ENCODE results near the gene IL18BP. TPM values are rescaled to one million over a fixed set of nuclear protein-coding genes. Genes with fewer than 3 reads are reported as not detected.

The IL18BP gene
- 1 to 10 TPM; 3.2 to 7.5 (median 4.7) TPM for total RNA-seq

GRCh38 chr11:71998649-71999310 lies at the start of gene IL18BP:
TSS of gene IL18BP (plus strand) at chr11:71998909. CDS start at chr11:71999985, 1,076 bp downstream.
- in situ Hi-C loops (cut with MboI; ENCODE audit: low pct_unique_long_range_greater_than_20kb in 2 of 9, low sequenced_read_pairs in 9 of 9, unreplicated experiment in 9 of 9), result no loop called here
- H3K27ac ChIP-seq, result no peak within 1 kb of the TSS
- peak in 1 of 8 experiments; percentile 3 for ATAC-seq (replicated peaks in 6 of 8)
- no peaks in the 10 kb centered on the region for H3K4me1 ChIP-seq (replicated peaks in 1 of 2)
- H3K4me3 ChIP-seq, result no peak within 1 kb of the TSS
- WGBS, 10 experiments, result 60 to 100% (median 90%) methylated on average over 1 to 6 of the region's 11 CpGs; no CpG with 5 or more reads in 3 of the 10 experiments

GRCh38 chr11:71949034-71949433 lies 49.7 kb upstream of the IL18BP start:
- H3K4me3 ChIP-seq, result no peak overlapping the region
- peaks cover 0 to 8% of the 10 kb centered on the region in 2 donors for H3K4me1 ChIP-seq (replicated peaks in 1 of 2)
- no peak for ATAC-seq (replicated peaks in 6 of 8)
- H3K27ac ChIP-seq, result no peak overlapping the region
- in situ Hi-C loops (cut with MboI; ENCODE audit: low pct_unique_long_range_greater_than_20kb in 2 of 9, low sequenced_read_pairs in 9 of 9, unreplicated experiment in 9 of 9), result no loop called here
- WGBS, 10 experiments, result 90 to 100% (median 96%) methylated on average over 2 to 5 of the region's 6 CpGs; no CpG with 5 or more reads in 6 of the 10 experiments

GRCh38 chr11:71951741-71952310 lies 46.9 kb upstream of the IL18BP start:
- H3K4me1 ChIP-seq (replicated peaks in 1 of 2), result peaks cover 0 to 8% of the 10 kb centered on the region in 2 donors
- in situ Hi-C loops (cut with MboI; ENCODE audit: low pct_unique_long_range_greater_than_20kb in 2 of 9, low sequenced_read_pairs in 9 of 9, unreplicated experiment in 9 of 9), result no loop called here
- H3K27ac ChIP-seq, result no peak overlapping the region
- 68 to 100% (median 92%) methylated on average over 1 to 4 of the region's 4 CpGs for WGBS, 10 experiments
- no peak overlapping the region for H3K4me3 ChIP-seq
- peak in 1 of 8 experiments; percentile 29 for ATAC-seq (replicated peaks in 6 of 8)

GRCh38 chr11:71955898-71956456 lies 42.7 kb upstream of the IL18BP start:
- in situ Hi-C loops (cut with MboI; ENCODE audit: low pct_unique_long_range_greater_than_20kb in 2 of 9, low sequenced_read_pairs in 9 of 9, unreplicated experiment in 9 of 9), result no loop called here
- Histone ChIP-seq H3K4me3 (no peak overlapping the region), H3K27ac (no peak overlapping the region), H3K4me1 (replicated peaks in 1 of 2) (no peaks in the 10 kb centered on the region)
- WGBS, 10 experiments, result 63 to 100% (median 93%) methylated on average over 2 to 3 of the region's 3 CpGs; no CpG with 5 or more reads in 6 of the 10 experiments
- no peak for ATAC-seq (replicated peaks in 6 of 8)

- H3K27ac ChIP-seq, result no peak overlapping the region
- WGBS, 10 experiments, result 0 to 100% (median 85%) methylated on average over 1 to 2 of the region's 2 CpGs; no CpG with 5 or more reads in 1 of the 10 experiments
- ATAC-seq (replicated peaks in 6 of 8), result peak in 2 of 8 experiments; percentile 23 to 34
Observed at GRCh38 chr11:71962428-71963038, 36.2 kb upstream of the IL18BP start.

GRCh38 chr11:71963468-71963867 lies 35.2 kb upstream of the IL18BP start:
- Histone ChIP-seq H3K4me3 (no peak overlapping the region), H3K4me1 (replicated peaks in 1 of 2) (no peaks in the 10 kb centered on the region), H3K27ac (no peak overlapping the region)
- no peak for ATAC-seq (replicated peaks in 6 of 8)
- WGBS, 10 experiments, result 80 to 100% (median 97%) methylated on average over 1 to 8 of the region's 8 CpGs
- in situ Hi-C loops (cut with MboI; ENCODE audit: low pct_unique_long_range_greater_than_20kb in 2 of 9, low sequenced_read_pairs in 9 of 9, unreplicated experiment in 9 of 9), result no loop called here

More at GRCh38 chr11:71962428-71963038, 36.2 kb upstream of the IL18BP start:
- in situ Hi-C loops (cut with MboI; ENCODE audit: low pct_unique_long_range_greater_than_20kb in 2 of 9, low sequenced_read_pairs in 9 of 9, unreplicated experiment in 9 of 9), result no loop called here
- Histone ChIP-seq H3K4me1 (replicated peaks in 1 of 2) (no peaks in the 10 kb centered on the region), H3K4me3 (no peak overlapping the region)

- 80 to 100% (median 100%) methylated on average over 1 to 4 of the region's 4 CpGs; no CpG with 5 or more reads in 5 of the 10 experiments for WGBS, 10 experiments
- no peak overlapping the region for H3K27ac ChIP-seq
- H3K4me1 ChIP-seq (replicated peaks in 1 of 2), result no peaks in the 10 kb centered on the region
- in situ Hi-C loops (cut with MboI; ENCODE audit: low pct_unique_long_range_greater_than_20kb in 2 of 9, low sequenced_read_pairs in 9 of 9, unreplicated experiment in 9 of 9), result no loop called here
- no peak overlapping the region for H3K4me3 ChIP-seq
- no peak for ATAC-seq (replicated peaks in 6 of 8)
Observed at GRCh38 chr11:71964641-71965040, 34.1 kb upstream of the IL18BP start.

GRCh38 chr11:71971680-71972079 lies 27.0 kb upstream of the IL18BP start:
- Histone ChIP-seq H3K27ac (no peak overlapping the region), H3K4me3 (no peak overlapping the region), H3K4me1 (replicated peaks in 1 of 2) (no peaks in the 10 kb centered on the region)
- ATAC-seq (replicated peaks in 6 of 8), result peak in 2 of 8 experiments; percentile 70 to 75
- 75 to 100% (median 100%) methylated on average over 1 to 2 of the region's 2 CpGs; no CpG with 5 or more reads in 1 of the 10 experiments for WGBS, 10 experiments
- in situ Hi-C loops (cut with MboI; ENCODE audit: low pct_unique_long_range_greater_than_20kb in 2 of 9, low sequenced_read_pairs in 9 of 9, unreplicated experiment in 9 of 9), result no loop called here

GRCh38 chr11:71976551-71976950 lies 22.2 kb upstream of the IL18BP start:
- ATAC-seq (replicated peaks in 6 of 8), result no peak
- 100% methylated on average over 1 to 3 of the region's 5 CpGs; no CpG with 5 or more reads in 7 of the 10 experiments for WGBS, 10 experiments
- Histone ChIP-seq H3K4me1 (replicated peaks in 1 of 2) (no peaks in the 10 kb centered on the region), H3K4me3 (no peak overlapping the region), H3K27ac (no peak overlapping the region)
- in situ Hi-C loops (cut with MboI; ENCODE audit: low pct_unique_long_range_greater_than_20kb in 2 of 9, low sequenced_read_pairs in 9 of 9, unreplicated experiment in 9 of 9), result no loop called here

- in situ Hi-C loops (cut with MboI; ENCODE audit: low pct_unique_long_range_greater_than_20kb in 2 of 9, low sequenced_read_pairs in 9 of 9, unreplicated experiment in 9 of 9), result no loop called here
- ATAC-seq (replicated peaks in 6 of 8), result no peak
- H3K4me1 ChIP-seq (replicated peaks in 1 of 2), result no peaks in the 10 kb centered on the region
Observed at GRCh38 chr11:71977090-71977489, 21.6 kb upstream of the IL18BP start.

GRCh38 chr11:71977743-71978418 lies 20.8 kb upstream of the IL18BP start:
- Histone ChIP-seq H3K4me3 (no peak overlapping the region), H3K27ac (no peak overlapping the region), H3K4me1 (replicated peaks in 1 of 2) (no peaks in the 10 kb centered on the region)
- in situ Hi-C loops (cut with MboI; ENCODE audit: low pct_unique_long_range_greater_than_20kb in 2 of 9, low sequenced_read_pairs in 9 of 9, unreplicated experiment in 9 of 9), result no loop called here
- peak in 3 of 8 experiments; percentile 75 to 84 (median 77) for ATAC-seq (replicated peaks in 6 of 8)
- 16 to 75% (median 59%) methylated on average over 2 to 7 of the region's 7 CpGs for WGBS, 10 experiments

More at GRCh38 chr11:71977090-71977489, 21.6 kb upstream of the IL18BP start:
- no peak overlapping the region for H3K27ac ChIP-seq
- WGBS, 10 experiments, result 60 to 100% (median 80%) methylated on average over 1 of the region's 1 CpG; no CpG with 5 or more reads in 5 of the 10 experiments
- H3K4me3 ChIP-seq, result no peak overlapping the region

GRCh38 chr11:71979094-71979493 lies 19.6 kb upstream of the IL18BP start:
- WGBS, 10 experiments, result 81 to 100% (median 93%) methylated on average over 2 to 4 of the region's 4 CpGs
- H3K4me3 ChIP-seq, result no peak overlapping the region
- H3K4me1 ChIP-seq (replicated peaks in 1 of 2), result no peaks in the 10 kb centered on the region
- no peak for ATAC-seq (replicated peaks in 6 of 8)
- H3K27ac ChIP-seq, result no peak overlapping the region
- in situ Hi-C loops (cut with MboI; ENCODE audit: low pct_unique_long_range_greater_than_20kb in 2 of 9, low sequenced_read_pairs in 9 of 9, unreplicated experiment in 9 of 9), result no loop called here

GRCh38 chr11:71979602-71980001 lies 19.1 kb upstream of the IL18BP start:
- in situ Hi-C loops (cut with MboI; ENCODE audit: low pct_unique_long_range_greater_than_20kb in 2 of 9, low sequenced_read_pairs in 9 of 9, unreplicated experiment in 9 of 9), result no loop called here
- ATAC-seq (replicated peaks in 6 of 8), result no peak
- H3K27ac ChIP-seq, result no peak overlapping the region
- no peak overlapping the region for H3K4me3 ChIP-seq
- no peaks in the 10 kb centered on the region for H3K4me1 ChIP-seq (replicated peaks in 1 of 2)
- 50 to 100% (median 95%) methylated on average over 1 to 3 of the region's 3 CpGs for WGBS, 10 experiments
